Putamen (tissue), 1 donor: Measurements from ENCODE around the gene RPL3.
"Not testable (repeated sequence)": the region's sequence is repeated elsewhere in the genome, so short reads cannot be mapped to it uniquely, and the experiment has no call there.

Experiments used
- DNase-seq: peaks from one replicate; pipeline ENCODE4 v3.0.0-alpha.2; 2016; ENCODE audit warnings: low spot score

Gene RPL3

GRCh38 chr22:39351689-39352214 lies 32.3 kb upstream of the RPL3 start:
- no peak for DNase-seq

- no peak for DNase-seq
Measured at GRCh38 chr22:39350757-39351688, 31.6 kb upstream of the RPL3 start.

- no peak for DNase-seq
Measured at GRCh38 chr22:39349967-39350726, 30.7 kb upstream of the RPL3 start, which contains the start of gene SYNGR1. TSS of gene SYNGR1 (plus strand) at chr22:39349991. CDS start at chr22:39350011, 20 bp downstream.

GRCh38 chr22:39349506-39349966 lies 30.1 kb upstream of the RPL3 start:
- DNase-seq, result peak; percentile 66

- peak; percentile 39 for DNase-seq
Measured at GRCh38 chr22:39348909-39349505, 29.6 kb upstream of the RPL3 start.

GRCh38 chr22:39345231-39345630 lies 25.8 kb upstream of the RPL3 start:
- DNase-seq, result no peak

DNA sequence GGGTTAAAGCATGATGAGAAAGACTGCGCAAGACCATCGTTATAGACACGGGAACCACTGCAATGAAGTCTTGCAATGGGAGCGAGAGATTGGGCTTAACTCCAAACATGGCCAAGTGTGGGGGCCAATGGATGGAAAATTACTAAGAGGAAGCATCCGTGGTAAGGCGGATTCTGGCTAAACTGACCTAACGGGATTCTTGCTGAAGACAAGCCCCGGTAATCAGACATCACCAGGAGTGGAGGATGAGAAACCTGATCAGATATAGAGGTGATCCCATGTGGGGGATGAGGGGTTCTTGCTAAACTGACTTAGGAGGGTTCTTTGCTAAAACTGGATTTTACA lies 24.6 kb upstream of the RPL3 start:
- DNase-seq, result no peak

DNA sequence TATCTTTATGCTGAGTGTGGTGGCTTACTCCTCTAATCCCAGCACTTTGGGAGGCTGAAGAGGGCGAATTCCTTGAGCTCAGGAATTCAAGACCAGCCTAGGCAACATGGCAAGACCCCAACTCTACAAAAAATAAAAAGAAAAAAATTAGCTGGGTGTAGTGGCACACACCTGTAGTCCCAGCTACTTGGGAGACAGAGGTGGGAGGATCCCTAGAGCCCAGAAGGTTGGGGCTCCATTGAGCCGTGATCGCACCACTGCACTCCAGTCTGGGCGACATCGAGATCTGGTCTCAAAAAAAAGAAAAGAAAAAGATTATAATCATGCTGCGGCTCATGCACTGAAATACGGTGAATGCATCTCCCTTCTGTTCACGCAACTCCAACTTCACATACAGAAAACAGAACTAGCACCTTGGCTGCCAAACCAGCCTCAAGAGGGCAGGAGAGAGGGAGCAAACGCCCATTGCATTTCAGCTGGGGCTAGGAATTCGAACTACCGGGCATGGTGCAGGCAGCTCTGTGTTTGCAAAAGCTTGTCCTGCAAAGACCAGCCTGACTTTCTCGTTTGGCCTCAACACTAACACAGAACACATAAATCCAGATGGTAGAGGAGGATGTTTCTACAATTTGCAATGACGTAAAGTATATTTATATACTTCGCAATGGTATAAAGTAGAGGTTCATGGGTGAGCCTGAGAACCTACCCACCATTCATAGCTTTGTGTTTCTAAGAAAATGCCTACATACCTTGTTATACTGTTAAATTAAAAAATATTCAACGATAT lies 24.0 kb upstream of the RPL3 start:
- peak; percentile 61 for DNase-seq

- no peak for DNase-seq
Measured at GRCh38 chr22:39341179-39341578, 21.8 kb upstream of the RPL3 start.

DNA sequence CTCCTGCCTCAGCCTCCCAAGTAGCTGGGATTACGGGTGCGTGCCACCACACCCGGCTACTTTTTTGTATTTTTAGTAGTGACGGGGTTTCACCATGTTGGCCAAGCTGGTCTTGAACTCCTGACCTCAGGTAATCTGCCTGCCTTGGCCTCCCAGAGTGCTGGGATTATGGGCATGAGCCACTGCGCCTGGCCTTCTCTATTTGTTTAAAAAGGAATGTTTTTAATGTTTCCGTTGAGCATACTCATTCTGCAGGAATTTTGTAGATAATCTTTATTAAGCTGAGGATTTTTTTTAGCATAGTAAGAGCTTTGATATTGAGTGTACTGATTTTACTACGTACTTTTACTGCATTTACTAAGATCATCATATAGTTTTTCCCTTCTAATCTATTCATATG lies 20.4 kb upstream of the RPL3 start:
- DNase-seq, result not testable (repeated sequence)

- DNase-seq, result no peak
Measured at GRCh38 chr22:39336411-39336810, 17.0 kb upstream of the RPL3 start.

GRCh38 chr22:39332441-39333064 lies 13.1 kb upstream of the RPL3 start:
- no peak for DNase-seq

DNA sequence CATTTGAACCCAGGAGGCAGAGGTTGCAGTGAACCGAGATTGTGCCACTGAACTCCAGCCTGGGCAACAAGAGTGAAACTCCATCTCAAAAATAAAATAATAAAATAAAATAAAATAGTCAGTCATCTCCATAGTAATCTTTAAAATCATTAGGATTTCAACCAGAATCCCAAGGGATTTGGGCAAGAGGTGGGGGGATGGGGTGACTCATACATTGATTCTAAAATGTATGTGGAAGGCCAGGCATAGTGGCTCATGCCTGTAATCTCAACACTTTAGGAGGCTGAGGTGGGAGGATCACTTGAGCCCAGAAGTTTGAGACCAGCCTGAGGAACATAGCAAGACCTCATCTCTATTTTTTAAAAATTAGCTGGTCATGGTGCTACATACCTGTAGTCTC lies 11.1 kb upstream of the RPL3 start:
- DNase-seq, result not testable (repeated sequence)

DNA sequence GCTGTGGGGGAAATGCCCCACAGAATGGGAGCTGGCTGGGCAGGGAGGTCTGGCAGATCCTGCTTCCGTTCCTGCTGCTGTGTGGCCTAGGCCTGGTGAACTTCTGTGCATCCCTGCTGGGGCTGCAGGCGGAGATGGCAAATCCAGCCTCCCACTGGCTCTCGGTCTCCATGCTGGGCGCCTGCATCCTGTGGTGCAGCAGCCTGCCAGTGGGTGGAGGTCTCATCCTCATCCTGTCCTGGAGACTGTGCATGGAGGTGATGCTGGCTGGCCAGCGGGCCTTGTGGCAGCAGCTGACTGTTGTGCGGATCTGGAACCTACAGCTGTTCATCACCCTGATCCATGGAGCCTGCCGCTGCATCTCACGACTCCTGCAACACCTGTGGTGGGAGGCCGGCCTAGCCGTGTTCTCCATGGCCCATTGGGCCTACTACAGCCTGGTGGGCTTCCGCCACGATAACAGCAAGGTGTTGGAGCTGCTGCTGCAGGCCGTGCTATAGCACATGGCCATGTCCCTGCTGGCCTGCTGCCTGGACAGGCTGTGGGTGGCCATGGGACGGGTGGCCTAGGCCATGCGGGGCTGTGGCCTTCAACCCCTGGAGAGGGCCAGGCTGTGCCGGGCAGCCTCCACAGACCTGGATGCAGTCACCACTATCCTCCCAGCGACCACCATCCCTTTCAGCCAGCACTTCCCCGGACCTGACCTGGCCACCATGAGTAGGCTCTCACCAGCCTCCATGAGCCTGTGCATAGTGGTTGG lies 8.8 kb upstream of the RPL3 start:
- DNase-seq, result no peak

GRCh38 chr22:39325392-39325932 lies 6.0 kb upstream of the RPL3 start:
- DNase-seq, result no peak

GRCh38 chr22:39320616-39321029 lies 1.2 kb upstream of the RPL3 start:
- DNase-seq, result not testable (repeated sequence)

- DNase-seq, result no peak
Measured at GRCh38 chr22:39318507-39319283, 728 bp downstream of the RPL3 start.

DNA sequence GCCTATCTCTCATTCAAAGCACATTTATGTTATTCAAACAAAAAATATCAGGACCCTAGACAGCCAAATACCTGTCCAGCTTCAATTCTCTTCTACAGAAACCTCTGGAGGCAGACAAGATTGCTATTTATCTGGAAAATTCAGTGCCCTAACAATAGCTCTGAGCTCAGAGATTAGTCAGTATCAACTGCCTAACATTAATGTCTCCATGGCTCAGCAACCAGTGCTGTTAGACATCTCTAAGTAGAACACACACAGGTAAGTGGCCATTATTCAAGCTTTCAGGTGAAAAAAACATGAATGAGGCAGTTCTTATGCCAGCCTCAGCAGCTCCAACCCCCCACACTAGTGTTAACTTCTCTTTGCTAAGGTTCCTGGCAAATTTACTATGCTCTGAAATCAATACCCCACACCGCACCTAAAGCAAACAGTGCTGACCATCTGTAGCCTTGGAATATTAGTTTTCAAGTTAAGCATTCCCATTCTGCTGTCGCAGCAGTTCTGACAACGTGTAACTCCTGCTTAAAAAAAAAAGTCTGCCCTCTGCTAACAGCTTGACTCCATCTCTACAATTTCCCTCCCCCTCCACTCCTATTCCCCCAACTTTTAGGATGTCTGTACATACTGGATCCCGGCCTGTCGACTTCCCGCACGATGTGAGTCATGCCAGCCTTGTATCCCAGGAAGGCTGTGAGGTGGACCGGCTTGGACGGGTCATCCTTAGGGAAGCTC lies 1.5 kb downstream of the RPL3 start:
- DNase-seq, result no peak
